H54 (cell line): ENCODE results near the gene JAG2.

Source experiments
- DNase-seq: peaks from one replicate; pipeline ENCODE4 v3.0.0; 2011; ENCODE audit warnings: low spot score, mixed read lengths; ENCODE audit not compliant: insufficient read length
- FAIRE-seq: peaks from 3 replicates; lab custom pipeline; 2011; peaks lifted over from hg19 to GRCh38; lab: Jason Lieb, UNC
- POLR2A ChIP-seq: IDR thresholded peaks from 2 replicates; pipeline ENCODE4 v1.6.1; 2011; ENCODE audit warnings: low read depth, mild to moderate bottlenecking, low read length

Gene JAG2

DNA sequence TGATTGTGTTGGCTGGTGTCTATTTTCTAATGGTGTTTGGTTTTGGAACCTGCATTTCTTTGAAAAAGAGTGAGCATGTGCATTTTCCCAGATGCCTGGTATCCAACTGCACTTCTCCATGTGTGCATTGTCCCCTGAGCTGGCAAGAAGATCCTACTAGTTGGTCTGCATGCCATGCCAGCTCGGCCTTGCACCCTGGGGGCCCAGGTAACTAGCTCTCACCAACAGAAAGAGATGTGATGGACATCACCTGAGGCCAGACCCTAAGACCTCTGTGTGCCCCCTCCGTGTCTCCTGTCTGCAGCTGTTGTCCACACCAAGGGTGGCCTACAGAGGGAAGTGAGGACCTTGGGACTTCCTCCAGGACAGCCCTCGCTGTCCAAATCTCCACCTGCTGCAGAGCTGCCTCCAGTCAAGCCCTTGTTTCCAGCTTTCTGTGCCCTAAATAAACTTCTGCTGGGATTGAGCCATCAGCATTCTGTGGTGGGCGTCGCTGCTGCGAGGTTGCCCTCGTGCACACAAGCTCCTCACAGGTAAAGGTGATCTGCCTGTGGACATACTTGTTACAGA, 73.3 kb downstream of the JAG2 start:
- FAIRE-seq (no peak), DNase-seq (no peak)
- no peak for TF ChIP-seq POLR2A

DNA sequence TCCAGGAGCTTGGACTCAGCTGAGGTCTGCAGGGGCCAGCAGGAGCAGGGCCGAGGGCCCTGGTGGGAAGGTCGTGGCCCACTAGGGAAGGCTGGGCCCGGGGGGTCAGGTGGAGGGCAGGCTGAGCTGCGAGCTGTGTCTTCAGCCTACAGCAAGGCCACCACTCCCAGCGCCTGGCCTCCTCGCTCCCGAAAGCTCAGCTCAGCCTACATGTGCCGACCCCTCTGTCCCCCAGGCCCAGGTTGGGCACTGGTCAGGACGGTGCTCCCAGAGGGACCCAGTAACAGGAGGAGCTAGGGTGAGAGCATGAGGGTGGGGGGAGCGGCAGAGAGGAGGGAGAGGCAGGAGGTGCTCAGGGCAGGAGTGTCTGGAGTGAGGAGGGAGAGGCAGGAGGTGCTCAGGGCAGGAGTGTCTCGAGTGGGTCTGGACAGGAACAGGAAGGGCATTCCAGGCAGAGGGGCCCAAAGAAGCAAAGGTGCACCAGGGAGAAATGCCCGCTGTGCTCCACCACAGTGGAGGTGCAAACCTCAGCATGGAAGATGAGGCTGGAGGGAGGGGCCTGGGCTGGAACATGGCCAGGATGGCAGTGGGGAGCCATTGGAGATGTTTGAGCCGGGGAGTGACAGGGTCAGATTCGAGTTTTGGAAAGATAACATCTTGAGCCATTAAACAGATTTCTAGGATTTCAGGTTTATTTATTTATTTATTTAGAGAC, 74.2 kb downstream of the JAG2 start:
- FAIRE-seq = no peak
- no peak for DNase-seq
- 0 out of 2 replicates have a peak, but pooled peaks have one; percentile 2 for TF ChIP-seq POLR2A

DNA sequence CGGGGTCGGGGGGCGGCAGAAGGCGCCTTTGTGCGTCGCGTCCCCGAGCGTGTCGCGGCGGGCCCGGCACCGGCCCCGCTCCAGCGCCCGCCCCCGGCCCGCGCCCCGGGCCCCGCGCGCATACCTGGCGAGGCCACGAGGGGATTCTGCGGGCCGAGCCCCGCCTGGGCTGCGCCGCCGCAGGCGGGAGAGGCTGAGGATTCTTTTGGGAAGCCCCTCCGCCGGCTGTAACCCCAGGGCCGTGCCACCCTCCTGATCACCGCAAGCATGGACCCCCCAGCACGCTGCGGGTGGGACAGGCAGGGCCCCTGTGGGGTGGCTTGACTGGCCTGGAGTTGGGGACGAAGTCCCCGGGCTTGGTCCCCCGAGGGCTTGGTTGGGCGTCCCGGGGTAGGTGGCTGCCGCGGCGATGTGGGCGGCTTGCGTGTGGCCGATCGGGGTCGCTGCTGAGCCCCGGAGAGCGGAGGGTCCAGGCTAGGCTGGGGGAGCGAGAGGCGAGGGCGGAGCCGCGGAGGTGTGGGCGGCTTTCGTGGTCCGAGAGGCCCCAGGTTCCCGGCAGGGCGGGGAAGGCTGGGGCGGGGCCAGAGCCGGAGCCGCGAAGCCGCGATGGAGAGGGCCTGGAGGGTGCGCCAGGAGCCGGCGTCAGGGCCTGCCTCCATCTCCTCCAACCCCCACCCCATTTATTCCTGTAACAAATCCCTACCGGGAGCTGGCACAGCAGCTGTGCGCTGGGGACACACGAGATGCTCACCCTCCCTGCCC, 75.0 kb downstream of the JAG2 start:
- FAIRE-seq (no peak), DNase-seq (peak; percentile 88)

DNA sequence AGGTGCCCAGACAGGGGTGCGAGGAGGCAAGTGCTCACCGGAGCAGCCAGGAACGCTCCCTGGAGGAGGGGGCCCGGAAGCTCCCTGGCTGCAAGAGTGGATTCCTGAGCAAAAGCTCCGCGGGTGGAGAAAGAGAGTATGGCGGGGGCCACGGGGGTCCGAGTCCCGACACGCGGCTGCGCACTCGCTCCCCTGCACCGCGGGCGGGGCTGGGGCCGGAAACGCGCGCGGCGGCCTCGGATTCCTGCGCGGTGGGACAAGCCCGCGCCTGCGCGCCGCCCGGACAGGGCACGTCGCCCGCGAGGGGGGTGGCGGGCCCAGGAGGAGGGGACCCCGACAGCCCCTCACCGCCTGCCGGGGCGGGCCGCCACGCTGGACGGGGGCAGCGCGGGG, 75.5 kb downstream of the JAG2 start:
- FAIRE-seq = no peak
- DNase-seq = peak; percentile 79
- no peak for TF ChIP-seq POLR2A

More for the DNA sequence above, 75.0 kb downstream of the JAG2 start:
- peak; percentile 15; the same call in 1 of the 2 replicates for TF ChIP-seq POLR2A

DNA sequence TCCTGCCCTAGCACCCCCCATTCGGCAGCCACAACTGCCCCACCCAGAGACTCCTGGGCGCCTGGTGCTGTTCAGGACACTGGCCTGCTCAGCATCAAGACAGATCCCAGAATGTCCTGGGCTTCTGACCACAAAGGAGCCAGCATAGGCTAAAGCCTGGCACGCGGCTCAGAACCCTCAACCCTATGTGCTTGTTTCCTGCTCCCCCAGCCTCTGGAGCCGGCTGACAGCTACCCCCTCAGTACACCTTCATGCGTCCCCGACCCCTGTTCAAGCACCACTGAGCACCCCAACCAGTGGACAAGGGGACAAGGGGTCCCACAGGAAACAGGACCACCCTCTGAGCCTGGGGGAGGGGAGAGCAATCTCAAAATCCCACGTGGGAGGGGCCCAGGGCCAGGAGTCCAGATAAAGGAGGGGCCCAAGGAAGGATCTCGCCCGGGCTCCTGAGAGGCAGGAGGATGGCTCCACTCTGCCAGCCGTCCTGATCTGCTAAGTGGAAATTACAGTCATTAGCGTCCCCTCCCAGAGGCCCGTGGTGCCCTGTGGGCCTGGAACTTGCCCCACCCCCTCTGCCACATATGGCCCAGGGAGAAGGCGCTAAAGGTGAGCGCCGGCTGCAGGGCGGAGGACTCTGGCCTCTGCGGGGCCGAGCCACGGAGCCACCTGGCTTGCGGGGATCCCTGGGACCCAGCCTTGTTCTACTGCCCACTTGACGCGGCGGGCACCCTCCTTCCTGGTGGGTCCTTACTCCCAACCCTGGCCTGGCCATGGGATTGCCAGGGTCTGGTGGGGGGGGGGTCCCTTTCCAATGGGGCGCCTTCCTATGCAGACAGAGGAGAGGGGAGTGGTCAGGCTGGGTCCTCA, 76.2 kb downstream of the JAG2 start:
- FAIRE-seq (peak; percentile 41), DNase-seq (peak; percentile 68)

DNA sequence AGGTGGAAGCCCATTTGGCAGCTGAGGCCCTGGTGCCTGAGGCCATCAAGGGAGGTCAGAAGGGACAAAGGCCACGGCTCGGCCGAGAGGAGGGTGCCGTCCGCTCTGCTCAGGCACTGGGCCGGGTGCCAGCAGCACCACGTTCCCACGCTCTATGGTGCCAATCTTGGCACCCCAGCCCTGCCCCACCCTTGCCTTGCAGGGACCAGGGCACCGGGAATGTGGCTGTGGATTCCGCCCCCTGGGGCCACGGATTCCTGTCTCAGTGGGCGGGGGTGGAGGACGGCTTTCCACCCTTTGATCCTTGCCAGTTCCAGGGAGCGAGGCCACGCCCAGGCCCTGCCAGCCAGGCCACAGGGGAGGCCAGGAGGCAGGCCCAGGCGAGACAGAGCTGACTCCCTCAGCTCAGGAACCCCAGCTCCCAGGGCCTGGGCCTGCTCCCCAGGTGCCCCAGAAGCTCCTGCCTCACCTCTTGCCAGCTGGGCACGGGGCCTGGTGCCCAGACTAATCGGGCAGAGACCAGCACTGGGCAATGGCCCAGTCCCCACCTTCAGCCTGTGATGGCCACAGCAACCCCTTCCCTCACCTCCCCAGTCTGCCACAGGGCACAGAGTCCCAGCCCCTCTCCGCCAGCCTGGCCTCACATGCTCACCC, 76.9 kb downstream of the JAG2 start:
- peak; percentile 35 for TF ChIP-seq POLR2A
- DNase-seq (peak; percentile 96), FAIRE-seq (peak; percentile 94)

More for the DNA sequence above, 76.2 kb downstream of the JAG2 start:
- no peak for TF ChIP-seq POLR2A

DNA sequence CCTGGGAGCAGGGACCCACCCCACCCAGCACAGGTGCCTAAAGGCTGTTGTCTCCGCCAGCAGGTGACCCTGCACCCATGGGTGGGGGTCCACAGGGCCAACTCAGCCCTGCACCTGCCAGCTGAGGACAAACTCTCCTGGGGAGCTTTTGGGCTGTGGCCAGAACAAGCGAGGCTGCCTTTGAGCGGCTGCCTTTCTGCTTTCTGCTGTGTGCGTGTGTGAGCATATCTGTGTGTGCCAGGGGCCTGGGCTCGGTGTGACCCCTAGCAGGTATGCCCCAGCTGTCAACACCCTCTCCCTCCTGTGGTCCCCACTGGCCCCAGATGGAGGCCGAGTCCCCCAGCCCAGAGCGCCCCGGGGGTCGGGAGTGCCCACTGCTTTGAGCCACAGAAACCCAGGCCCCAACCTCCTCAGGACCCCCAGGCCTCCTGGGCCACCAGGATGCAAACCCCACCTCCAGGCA, 77.5 kb downstream of the JAG2 start:
- no peak for FAIRE-seq
- DNase-seq = no peak
- no peak for TF ChIP-seq POLR2A
